CD4-positive, alpha-beta T cell treated with Interleukin-6 at 100 ng/mL for 8 hours (primary cell): Measurements from ENCODE around the gene CFAP97D1.
"Not testable (repeated sequence)": the region's sequence is repeated elsewhere in the genome, so short reads cannot be mapped to it uniquely, and the experiment has no call there.

Source experiments
- DNase-seq: peaks from one replicate; pipeline ENCODE4 v3.0.0-alpha.2; 2020; ENCODE audit warnings: mixed read lengths, low spot score

CFAP97D1 gene

GRCh38 chr17:43798024-43798423 lies 17.8 kb downstream of the CFAP97D1 start:
- DNase-seq: not testable (repeated sequence)

- DNase-seq: no peak
Observed at GRCh38 chr17:43799047-43799446, 18.8 kb downstream of the CFAP97D1 start.

GRCh38 chr17:43800736-43801135 lies 20.5 kb downstream of the CFAP97D1 start:
- no peak for DNase-seq

- DNase-seq: no peak
Observed at GRCh38 chr17:43801844-43802243, 21.6 kb downstream of the CFAP97D1 start.

GRCh38 chr17:43803758-43804157 lies 23.5 kb downstream of the CFAP97D1 start:
- no peak for DNase-seq

- no peak for DNase-seq
Observed at GRCh38 chr17:43805117-43805516, 24.9 kb downstream of the CFAP97D1 start.

GRCh38 chr17:43808076-43808475 lies 27.8 kb downstream of the CFAP97D1 start:
- no peak for DNase-seq

- no peak for DNase-seq
Observed at GRCh38 chr17:43809121-43809520, 28.9 kb downstream of the CFAP97D1 start.

- DNase-seq: no peak
Observed at GRCh38 chr17:43810226-43810715, 30.0 kb downstream of the CFAP97D1 start.

- no peak for DNase-seq
Observed at GRCh38 chr17:43810823-43811222, 30.6 kb downstream of the CFAP97D1 start.

GRCh38 chr17:43812396-43813265 lies 32.4 kb downstream of the CFAP97D1 start:
- DNase-seq: no peak

GRCh38 chr17:43813386-43813785 lies 33.2 kb downstream of the CFAP97D1 start:
- DNase-seq: no peak

GRCh38 chr17:43814026-43814425 lies 33.8 kb downstream of the CFAP97D1 start:
- DNase-seq: no peak

GRCh38 chr17:43814714-43815113 lies 34.5 kb downstream of the CFAP97D1 start:
- DNase-seq: no peak

- no peak for DNase-seq
Observed at GRCh38 chr17:43816336-43817320, 36.4 kb downstream of the CFAP97D1 start.

GRCh38 chr17:43817826-43818225 lies 37.6 kb downstream of the CFAP97D1 start:
- no peak for DNase-seq

GRCh38 chr17:43818966-43819365 lies 38.7 kb downstream of the CFAP97D1 start:
- no peak for DNase-seq

GRCh38 chr17:43820759-43821158 lies 40.5 kb downstream of the CFAP97D1 start:
- DNase-seq: no peak

- DNase-seq: no peak
Observed at GRCh38 chr17:43822570-43823190, 42.4 kb downstream of the CFAP97D1 start.

- DNase-seq: no peak
Observed at GRCh38 chr17:43823350-43824084, 43.3 kb downstream of the CFAP97D1 start.

GRCh38 chr17:43825567-43825966 lies 45.3 kb downstream of the CFAP97D1 start:
- DNase-seq: no peak
